NCI-H748 treated with DMSO at 0.1 percent for 48 hours (cell line): Measurements from ENCODE around the gene SERPINE1.

Source experiments
- DNase-seq: peaks from one replicate; lab custom pipeline; 2025; lab: John Stamatoyannopoulos, UW

The SERPINE1 gene

DNA sequence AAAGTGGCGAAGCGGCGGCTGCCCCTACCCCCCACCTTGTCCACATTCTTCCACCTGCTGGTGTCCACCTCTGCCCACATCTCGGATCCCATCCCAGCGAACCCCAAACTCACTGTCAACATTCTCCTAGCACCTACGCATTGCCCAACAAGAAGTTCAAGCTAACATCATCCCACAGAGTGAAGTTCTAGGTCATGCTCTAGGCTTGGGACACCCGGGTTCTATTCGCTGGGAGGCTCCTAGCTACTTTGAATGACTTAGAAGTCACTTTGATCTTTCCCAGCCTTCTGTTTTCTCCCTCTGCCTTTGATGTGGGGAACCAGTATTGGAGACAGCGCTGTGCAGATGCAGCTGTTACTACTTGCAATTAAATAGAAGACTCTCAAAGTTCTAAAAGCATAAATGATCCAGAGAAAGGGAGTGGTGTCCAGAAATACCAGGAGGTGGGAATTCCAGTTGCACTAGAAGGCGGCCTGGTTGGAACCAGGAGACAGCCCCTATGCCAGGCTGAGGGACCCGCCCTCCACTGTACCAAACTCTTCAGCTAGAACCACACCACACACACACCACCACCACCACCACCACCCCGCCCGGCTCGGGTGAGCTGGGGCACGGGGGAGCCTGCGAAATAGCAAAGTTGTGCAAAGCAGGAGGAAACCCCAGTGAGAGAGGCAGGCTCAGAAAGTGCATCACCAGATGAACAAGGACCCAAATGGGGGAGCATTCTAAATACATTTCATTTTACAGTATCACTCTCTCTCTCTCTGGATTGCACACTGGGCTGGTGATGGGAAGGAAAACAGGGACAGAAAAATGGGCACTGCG is 43.9 kb downstream of the SERPINE1 start:
- no peak for DNase-seq

DNA sequence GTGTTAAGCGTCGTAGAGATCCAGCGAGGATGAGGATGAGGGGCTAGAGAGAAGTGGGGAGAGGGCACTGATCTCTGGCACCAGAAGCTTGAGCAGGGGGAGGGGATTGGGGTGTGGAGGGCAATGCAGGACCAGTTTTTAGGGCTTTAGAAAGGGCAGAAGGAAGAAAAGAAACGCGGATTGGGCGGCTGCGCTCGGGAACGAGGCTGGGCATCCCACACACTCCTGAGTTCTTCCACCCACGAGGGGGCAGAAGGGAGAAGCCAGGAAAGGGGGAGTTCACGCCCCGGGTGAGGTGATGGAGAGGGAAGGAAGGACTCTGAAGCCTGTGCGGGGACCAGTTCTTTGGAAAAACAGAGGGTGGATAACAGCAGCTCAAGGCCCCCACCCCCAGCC is 44.5 kb downstream of the SERPINE1 start:
- DNase-seq = no peak

DNA sequence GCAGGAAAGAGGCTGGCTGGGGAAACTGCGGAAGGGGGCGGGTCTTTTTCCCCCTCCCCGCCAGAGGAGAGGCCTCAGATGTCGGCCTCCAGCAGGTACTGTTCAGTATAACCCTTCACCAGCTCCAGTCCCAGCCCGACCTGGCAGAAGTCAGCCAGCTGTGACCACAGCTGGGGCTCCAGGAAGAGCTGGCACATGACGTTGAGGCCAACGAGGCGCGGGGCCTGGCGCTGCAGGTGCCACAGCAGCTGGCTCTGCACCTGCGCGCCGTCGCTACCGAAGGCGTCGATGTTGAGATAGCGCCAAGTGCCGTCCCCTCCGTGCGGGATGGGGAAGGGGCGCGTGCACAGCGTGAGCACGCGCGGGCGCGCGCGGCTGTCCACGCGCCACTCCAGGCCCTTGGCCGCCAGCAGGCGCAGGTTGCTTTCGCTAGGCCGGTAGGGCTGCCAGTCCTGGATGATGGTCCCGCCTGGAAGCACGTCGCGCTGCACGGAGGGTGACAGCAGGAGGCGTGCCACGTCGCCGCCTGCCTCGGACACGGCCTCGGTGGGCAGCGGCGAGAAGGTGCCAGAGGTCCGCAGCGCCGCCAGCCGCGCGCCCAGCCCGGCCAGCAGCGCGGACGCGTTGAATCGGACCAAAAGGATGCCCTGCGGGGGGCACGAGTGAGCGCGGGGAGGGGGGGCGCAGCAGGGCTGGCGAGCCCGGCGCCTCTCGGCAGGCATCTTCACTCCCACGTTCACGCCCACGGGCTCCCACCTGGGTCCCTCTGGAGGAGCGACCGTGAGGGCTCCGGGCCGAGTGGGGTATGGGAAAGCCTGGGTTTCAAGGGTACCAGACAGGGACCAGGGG is 45.3 kb downstream of the SERPINE1 start:
- DNase-seq = no peak

DNA sequence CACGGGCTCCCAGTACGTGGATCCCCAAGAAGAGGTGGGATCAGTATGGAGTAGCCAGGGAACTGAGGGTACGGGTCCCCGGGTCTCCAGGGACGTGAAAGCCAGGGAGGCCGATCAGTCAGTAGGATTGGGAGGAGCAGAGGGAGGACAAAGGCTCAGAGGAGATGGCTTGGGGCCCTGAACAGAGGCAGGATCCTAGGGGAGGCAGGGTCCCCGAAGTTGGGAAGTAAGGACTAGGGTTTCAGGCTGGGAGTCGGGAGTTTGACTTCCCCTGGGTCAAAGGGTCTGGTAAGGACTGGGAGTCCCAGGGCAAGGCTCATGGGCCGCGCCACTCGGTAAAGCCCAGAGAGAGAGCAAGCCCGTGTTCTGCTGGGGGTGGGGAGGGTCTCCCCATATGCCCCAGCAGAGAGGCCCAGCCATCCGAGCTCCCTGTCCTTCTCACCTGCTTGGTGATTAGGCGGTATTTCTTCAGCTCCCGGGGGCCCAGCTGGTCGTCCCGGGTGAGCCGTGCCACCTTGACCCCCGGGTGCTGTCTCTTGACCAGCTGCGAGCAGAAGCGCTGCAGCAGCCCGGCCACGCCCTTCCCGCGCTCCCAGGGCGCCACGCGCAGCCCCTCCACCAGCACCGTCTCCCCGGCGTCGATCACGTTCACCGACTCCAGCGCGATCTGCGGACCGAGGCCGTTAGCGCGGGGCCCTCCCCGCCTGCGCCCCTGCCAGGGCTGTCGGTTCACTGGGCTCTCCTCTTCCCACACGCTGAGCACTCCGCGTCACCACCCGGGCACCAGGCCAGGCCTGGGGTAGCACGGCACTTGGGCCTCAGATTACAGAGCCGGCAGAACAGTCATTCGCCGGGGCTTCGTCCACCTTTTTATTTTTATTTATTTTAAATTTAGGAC is 46.2 kb downstream of the SERPINE1 start:
- DNase-seq = peak; percentile 19

DNA sequence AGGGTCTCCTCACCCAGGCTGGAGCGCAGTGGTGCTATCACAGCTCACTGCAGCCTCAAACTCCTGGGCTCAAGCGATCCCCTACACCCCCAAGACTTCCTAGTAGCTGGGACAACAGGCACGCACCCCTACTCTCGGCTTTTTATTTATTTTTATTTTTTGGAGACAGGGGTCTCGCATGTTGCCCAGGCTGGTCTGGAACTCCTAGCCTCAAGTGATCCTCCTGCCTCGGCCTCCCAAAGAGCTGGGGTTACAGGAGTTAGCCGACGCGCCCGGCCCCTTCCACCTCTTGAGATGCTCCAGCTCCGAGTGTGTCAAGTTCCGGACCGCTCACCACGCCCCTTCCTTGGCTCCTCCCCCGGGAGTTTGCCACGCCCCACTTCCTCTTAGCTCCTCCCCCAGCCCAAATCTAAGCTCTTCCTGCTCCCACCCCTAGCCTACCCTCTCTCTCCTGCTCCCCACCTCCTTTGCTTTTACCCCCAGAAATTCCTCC is 46.9 kb downstream of the SERPINE1 start:
- DNase-seq = no peak

DNA sequence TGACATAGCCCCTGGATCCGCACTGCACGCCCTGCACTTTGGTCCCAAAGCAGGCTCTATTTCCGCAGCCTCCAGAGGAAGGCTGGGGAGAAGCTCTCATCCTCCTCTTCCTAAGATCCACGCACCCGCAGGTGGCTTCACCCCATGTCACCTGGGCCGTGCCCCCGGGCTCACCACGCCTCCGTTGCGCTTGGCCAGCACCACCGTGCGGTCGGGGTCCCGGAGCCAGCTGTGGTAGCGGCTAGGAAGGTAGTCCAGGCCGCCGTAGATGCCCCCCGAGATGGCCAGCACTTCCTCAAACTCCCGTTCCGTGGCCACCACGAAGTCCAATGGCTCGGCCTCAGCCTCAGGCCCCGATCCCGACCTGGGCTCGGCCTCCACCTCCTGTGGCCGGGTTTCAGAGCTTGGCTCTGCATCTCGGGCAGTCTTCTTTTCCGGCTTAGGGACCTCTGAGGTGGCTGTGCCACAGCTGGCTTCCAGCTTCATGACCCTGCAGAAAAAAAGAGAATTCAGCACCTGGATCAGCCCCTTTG is 47.5 kb downstream of the SERPINE1 start:
- no peak for DNase-seq

DNA sequence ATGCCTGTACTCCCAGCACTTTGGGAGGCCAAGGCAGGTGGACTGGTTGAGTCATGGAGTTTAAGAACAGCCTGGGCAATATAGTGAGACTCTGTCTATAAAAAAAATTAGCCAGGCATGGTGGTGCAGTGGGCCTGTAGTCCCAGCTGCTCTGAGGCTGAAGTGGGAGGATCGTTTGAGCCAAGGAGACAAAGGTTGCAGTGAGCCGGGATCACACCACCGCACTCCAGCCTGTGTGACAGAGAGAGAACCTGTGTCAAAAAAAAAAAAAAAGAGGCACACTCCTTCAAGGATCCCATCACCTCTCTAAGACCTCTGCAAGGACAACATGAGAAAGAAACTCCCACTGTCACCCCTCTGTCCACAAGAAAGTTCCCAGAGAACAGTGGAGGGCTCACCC is 48.8 kb downstream of the SERPINE1 start:
- no peak for DNase-seq

DNA sequence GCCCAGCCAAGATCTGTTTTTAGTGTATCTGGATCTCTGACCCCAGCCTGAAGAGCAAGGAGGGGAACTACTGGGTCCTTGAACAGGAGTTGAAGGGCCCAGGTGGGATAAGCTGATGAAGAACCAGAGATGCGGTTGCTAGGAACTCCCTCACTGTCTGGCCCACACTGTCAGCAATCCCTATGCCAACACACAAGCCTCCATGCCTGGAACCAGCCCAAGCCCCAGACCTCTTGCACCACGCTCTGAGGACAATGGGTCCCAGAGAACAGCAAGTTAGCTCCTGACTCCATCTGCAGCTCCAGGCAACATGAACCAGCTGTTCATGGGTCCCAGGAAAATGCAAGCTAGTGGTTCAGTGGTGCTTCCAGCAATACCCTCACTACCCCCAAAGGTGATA is 50.7 kb downstream of the SERPINE1 start:
- no peak for DNase-seq

DNA sequence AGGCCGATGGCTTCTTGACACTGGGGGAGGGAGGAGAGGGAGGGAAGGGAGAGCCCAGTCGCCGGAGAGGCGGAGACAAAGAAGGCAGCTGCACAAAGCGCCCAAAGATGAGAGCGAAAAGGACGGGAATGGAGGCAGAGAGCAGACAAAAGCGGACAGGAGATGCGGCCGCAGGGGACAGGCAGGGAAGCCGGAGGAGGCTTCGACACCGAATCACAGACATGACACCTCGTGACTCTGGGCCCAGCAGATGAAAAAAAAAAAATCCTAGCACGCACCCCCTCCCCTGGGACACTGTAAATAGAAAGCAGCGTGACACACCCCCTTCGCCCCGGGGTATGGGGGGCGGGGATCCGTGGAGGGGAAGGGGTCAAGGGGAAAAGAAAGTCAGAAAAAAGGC is 52.2 kb downstream of the SERPINE1 start:
- DNase-seq = peak; percentile 42

DNA sequence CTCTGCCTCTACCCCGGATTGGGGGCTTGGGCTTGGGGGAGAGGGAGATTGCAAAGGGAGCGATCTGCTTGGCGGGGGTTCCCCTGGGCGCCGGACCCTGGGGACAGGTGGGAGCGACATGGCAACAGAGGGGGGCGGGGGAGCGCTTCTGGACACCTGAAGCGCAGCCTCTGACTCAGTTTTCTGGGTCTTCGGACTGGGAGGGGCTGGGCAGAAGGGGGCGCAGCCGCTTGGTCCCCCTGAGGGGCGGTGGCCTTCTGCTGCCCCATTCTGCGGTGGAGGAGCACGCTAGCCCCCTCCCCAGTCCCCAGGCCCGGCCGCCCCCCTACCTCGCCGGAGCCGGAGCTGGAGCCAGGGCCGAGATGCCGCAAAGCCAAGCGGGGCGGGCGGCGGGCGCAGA is 52.8 kb downstream of the SERPINE1 start:
- DNase-seq = no peak

DNA sequence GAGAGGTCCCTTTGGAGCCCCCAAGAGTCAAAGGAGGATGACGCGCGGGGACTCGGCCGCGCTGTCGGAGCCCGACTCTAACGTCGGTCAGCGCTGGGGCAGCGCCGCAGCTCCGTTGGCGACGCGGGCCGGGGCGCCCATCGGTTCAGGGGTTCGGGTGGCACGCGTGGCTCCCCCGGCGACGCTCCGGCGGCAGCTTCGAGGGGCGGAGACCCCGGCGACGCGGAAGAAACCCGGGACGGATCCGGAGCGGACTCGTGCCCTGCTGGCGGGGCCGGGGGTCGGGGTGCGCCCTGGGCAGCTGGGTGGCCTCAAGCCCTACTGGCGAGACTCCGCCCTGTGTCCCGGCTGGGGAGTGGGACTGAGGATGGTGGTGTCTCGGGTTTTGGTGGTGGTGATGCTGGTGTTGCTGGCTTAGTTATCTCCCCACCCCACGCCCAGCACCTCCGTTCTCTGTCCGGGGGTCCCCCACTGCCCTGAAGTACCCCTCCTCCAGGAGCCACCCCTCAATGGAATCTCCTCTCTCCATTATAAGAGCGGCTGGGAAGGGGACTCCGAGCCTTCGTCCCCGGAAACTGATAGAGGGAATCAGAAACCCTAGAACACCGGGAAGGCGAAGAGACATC is 53.3 kb downstream of the SERPINE1 start, which contains the start of gene NAT16:
NAT16 (minus strand) TSS at position 164 of the 626 bp plus-strand sequence. CDS start 5,486 bp downstream, outside the sequence.
- no peak for DNase-seq

DNA sequence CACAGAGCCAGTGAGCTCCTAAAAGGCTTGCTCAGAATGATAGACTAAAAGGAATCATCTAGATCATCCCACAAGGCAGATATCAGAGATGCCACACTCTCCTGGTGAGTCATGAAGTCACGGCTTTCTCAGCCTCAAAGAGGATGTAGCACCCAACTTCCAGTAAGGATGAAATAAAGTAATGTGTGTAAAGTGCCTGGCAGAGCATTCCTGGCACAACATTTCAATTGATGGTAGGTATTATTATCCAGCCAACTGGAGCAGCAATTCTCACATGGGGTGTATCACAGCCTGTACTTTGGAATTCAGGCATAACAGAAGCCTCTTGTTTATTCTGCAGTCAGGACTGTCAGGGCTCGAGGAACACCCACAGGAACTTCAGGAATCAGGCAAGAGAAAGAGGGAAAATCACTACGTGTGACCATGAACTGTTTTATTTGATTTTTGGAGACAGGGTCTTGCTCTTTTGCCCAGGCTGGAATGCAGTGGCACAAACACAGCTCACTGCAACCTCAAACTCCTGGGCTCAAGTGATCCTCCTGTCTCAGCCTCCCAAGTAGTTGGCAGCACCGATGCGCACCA is 58.4 kb downstream of the SERPINE1 start:
- no peak for DNase-seq

DNA sequence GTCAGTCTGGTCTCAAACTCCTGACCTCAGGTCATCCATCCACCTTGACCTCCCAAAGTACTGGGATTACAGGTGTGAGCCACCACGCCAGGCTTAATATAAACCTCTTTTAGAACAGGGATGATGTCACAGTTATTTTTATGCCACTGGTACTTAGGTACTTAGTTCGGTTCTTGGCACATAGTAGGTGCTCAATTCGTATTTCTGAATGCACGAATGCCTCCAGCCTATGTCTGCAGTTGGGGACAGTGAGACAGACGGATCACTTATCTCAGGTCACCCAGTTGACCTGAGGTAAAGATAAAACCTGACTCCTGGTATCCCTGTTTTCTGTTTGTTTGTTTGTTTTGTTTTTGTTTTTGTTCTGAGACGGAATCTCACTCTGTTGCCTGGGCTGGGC is 59.3 kb downstream of the SERPINE1 start:
- no peak for DNase-seq

DNA sequence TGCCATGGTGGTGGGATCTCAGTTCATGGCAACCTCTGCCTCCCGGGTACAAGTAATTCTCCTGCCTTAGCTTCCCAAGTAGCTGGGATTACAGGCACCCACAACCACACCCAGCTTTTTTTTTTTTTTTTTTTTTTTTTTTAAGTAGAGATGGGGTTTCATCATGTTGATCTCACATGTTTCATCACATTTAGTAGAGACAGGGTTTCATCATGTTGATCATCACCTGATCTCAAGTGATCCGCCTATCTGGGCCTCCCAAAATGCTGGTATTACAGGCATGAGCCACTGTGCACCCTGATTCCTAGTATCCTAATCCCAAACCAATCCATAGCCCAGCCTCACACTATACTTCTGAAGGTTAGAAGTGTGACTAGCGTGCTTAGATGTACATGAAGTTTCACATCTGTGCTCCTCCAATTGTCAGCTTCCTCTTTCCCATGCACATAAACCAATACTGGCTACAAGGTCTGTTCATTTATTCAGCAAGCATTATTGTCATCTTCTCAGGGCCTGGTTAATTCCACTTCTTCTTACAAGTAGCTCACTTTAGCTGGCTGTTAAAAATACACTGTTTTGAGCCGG is 60.0 kb downstream of the SERPINE1 start:
- DNase-seq = no peak
